Stomach (tissue), 9 donors: ENCODE data around the gene F10. TPM values are rescaled to one million over a fixed set of nuclear protein-coding genes. Genes with fewer than 3 reads are reported as not detected.
A peak's percentile ranks its signal among the peaks of the same experiment; 100 is the strongest.

Experiments
- DNase-seq, 2 donors: peaks; one replicate each; pipeline versions ENCODE4 v3.0.0 to v3.0.0-alpha.2; 2013 to 2019
- H3K27ac ChIP-seq, 5 donors: fragments of 200-600 bp in 4 of 5; sonication (generic) in 4 of 5; one replicate each; pipeline ENCODE4 v1.5.1; 2013 to 2019; ENCODE audit warnings: mild to moderate bottlenecking in 1 of 5, moderate library complexity in 1 of 5
- H3K27me3 ChIP-seq, 3 donors: fragments of 200-600 bp; sonication (generic); one replicate each; pipeline ENCODE4 v1.5.1; 2017 to 2019; ENCODE audit warnings: mixed run types in 1 of 3
- H3K36me3 ChIP-seq, 4 donors: fragments of 200-600 bp; sonication (generic); 1 replicate in 3 of 4; 2 replicates in 1 of 4; pipeline ENCODE4 v1.5.1; 2016 to 2019
- H3K4me1 ChIP-seq, 4 donors: fragments of 200-600 bp; sonication (generic); one replicate each; pipeline ENCODE4 v1.5.1; 2016 to 2019
- H3K4me3 ChIP-seq, 4 donors: fragments of 200-600 bp; sonication (generic) in 3 of 4; one replicate each; pipeline ENCODE4 v1.5.1; 2016 to 2019; ENCODE audit warnings: mild to moderate bottlenecking in 1 of 4
- H3K9me3 ChIP-seq, 4 donors: fragments of 200-600 bp; sonication (generic); one replicate each; pipeline ENCODE4 v1.5.1; 2016 to 2019
- CTCF ChIP-seq, 7 experiments: fragments of 450-650 bp in 4 of 7; fragments of 200-600 bp in 3 of 7; sonication (generic) in 3 of 7; IDR thresholded peaks; one replicate each; pipeline ENCODE4 v1.5.1; 2016 to 2019; ENCODE audit warnings: antibody characterized with exemption in 7 of 7, control low read depth in 2 of 7, mild to moderate bottlenecking in 1 of 7
- EP300 ChIP-seq: sonication (generic); formaldehyde crosslinking; IDR thresholded peaks from one replicate; pipeline ENCODE4 v1.6.1; 2017; ENCODE audit warnings: antibody characterized with exemption
- POLR2A ChIP-seq, 4 donors: fragments of 450-650 bp; IDR thresholded peaks; one replicate each; pipeline ENCODE4 v1.6.1; 2016; ENCODE audit warnings: antibody characterized with exemption in 4 of 4, control low read depth in 2 of 4, mild to moderate bottlenecking in 1 of 4, moderate library complexity in 1 of 4
- POLR2AphosphoS5 ChIP-seq, 3 donors: sonication (generic); formaldehyde crosslinking; IDR thresholded peaks; one replicate each; pipeline ENCODE4 v1.6.1; 2016; ENCODE audit warnings: antibody characterized with exemption in 3 of 3
- whole genome bisulfite sequencing, 5 donors: extraction: QIAGEN DNeasy Blood & Tissue Kit in 3 of 5; methylation state at CpG; one replicate each; pipeline versions ENCODE4 v1.1.5 to v1.1.7; 2013 to 2018; 5-methylcytosine and 5-hydroxymethylcytosine counted together
- intact Hi-C: fragments of 100-400 bp; cut with DNase I; formaldehyde crosslinking; loops from one replicate; pipeline ENCODE4 v1.15.1; 2023; ENCODE audit warnings: low total_unique reads
- polyA plus RNA-seq, 3 donors: library from polyadenylated mRNA; stranded (reverse); fragments of 200-250 nt; gene quantifications; one replicate each; pipeline ENCODE4 v1.2.3, GENCODE V29; 2013
- small RNA-seq, 4 donors: library from RNA; depleted of rRNA; stranded (forward); fragments of <200 nt; gene quantifications; one replicate each; pipeline ENCODE3, GENCODE V24; 2016
- total RNA-seq, 5 donors: library from RNA; depleted of rRNA; stranded (reverse); fragments of >200 nt; gene quantifications; one replicate each; pipeline versions ENCODE4 v1.1.0 to v1.2.3, GENCODE V29; 2014 to 2016
- donor health status: healthy with polysubstance abuse.
- donor health status: Bipolar disorder and iron deficiency.
- donor health status: healthy.

F10 gene
- total and polyA plus RNA-seq, 8 donors, result 0.45 to 14.9 (median 3.3) TPM; not detected in 2

GRCh38 chr13:113195360-113195759 lies 72.8 kb downstream of the F10 start:
- WGBS, 5 donors, result 32 to 53% (median 43%) methylated on average over 6 of the region's 6 CpGs
- TF ChIP-seq CTCF (IDR thresholded peaks at IDR 0.05) (no peak), POLR2A (IDR thresholded peaks at IDR 0.05) (no peak), POLR2AphosphoS5 (IDR thresholded peaks at IDR 0.05) (no peak), EP300 (no peak)
- H3K36me3 ChIP-seq, result peaks cover 51 to 100% (median 99%) of the 10 kb centered on the region in 4 donors

GRCh38 chr13:113196970-113197737 lies 74.6 kb downstream of the F10 start:
- H3K27ac ChIP-seq, result no peak overlapping the region
- no peak for TF ChIP-seq EP300
- TF ChIP-seq POLR2AphosphoS5 (IDR thresholded peaks at IDR 0.05), result no peak
- TF ChIP-seq CTCF (IDR thresholded peaks at IDR 0.05), result no peak
- TF ChIP-seq POLR2A (IDR thresholded peaks at IDR 0.05), result no peak
- no peak for DNase-seq
- H3K9me3 ChIP-seq, result no peaks in the 10 kb centered on the region
- H3K4me1 ChIP-seq, result peaks cover 0 to 30% (median 7%) of the 10 kb centered on the region in 4 donors
- 87 to 90% (median 90%) methylated on average over 9 of the region's 9 CpGs for WGBS, 5 donors
- peaks cover 45 to 85% (median 82%) of the 10 kb centered on the region in 4 donors for H3K36me3 ChIP-seq
- H3K27me3 ChIP-seq, result no peaks in the 10 kb centered on the region
- no peak overlapping the region for H3K4me3 ChIP-seq
- intact Hi-C loops, result no loop called here

More at GRCh38 chr13:113195360-113195759, 72.8 kb downstream of the F10 start:
- H3K4me3 ChIP-seq, result no peak overlapping the region
- peaks cover 0 to 21% (median 4%) of the 10 kb centered on the region in 4 donors for H3K4me1 ChIP-seq
- H3K27ac ChIP-seq, result peak overlapping the region in 2 of 5 donors; percentile 18 to 25
- intact Hi-C loops, result no loop called here
- DNase-seq, result no peak
- no peaks in the 10 kb centered on the region for H3K9me3 ChIP-seq
- no peaks in the 10 kb centered on the region for H3K27me3 ChIP-seq

Small RNA genes lying within 50 kb of the gene (small RNA-seq; reads per million reads assigned to genes)
- gene AL137002.1, result 0 reads per million in 4 donors

Other genes with a start within 250 kb of the F10 start
- gene MCF2L, start 153.6 kb upstream of the F10 start, total RNA-seq, result 100 to 1,000 TPM in 1 of 5 donors, 10 to 100 TPM in 4; 39.1 to 363 (median 58.6) TPM
- gene MCF2L, start 153.6 kb upstream of the F10 start, polyA plus RNA-seq, result 10 to 100 TPM; 10.8 to 20.0 (median 13.3) TPM
- not detected for gene F7, start 17.0 kb upstream of the F10 start, total RNA-seq
- gene F7, start 17.0 kb upstream of the F10 start, polyA plus RNA-seq, result under 1 TPM in 1 of 3 donors, not detected in 2; 0.10 TPM
- gene PROZ, start 35.8 kb downstream of the F10 start, total RNA-seq, result 1 to 10 TPM in 1 of 5 donors, not detected in 4; 1.9 TPM
- under 1 TPM in 1 of 3 donors, not detected in 2; 0.08 TPM for gene PROZ, start 35.8 kb downstream of the F10 start, polyA plus RNA-seq
- gene PCID2, start 85.9 kb downstream of the F10 start, total RNA-seq, result 10 to 100 TPM; 35.7 to 81.7 (median 44.3) TPM
- 10 to 100 TPM; 25.9 to 38.3 (median 32.3) TPM for gene PCID2, start 85.9 kb downstream of the F10 start, polyA plus RNA-seq
- gene CUL4A, start 86.8 kb downstream of the F10 start, total RNA-seq, result 100 to 1,000 TPM; 107 to 153 (median 148) TPM
- 10 to 100 TPM; 24.4 to 31.0 (median 25.6) TPM for gene CUL4A, start 86.8 kb downstream of the F10 start, polyA plus RNA-seq
- 100 to 1,000 TPM in 2 of 5 donors, 10 to 100 TPM in 3; 44.0 to 121 (median 70.3) TPM for gene LAMP1, start 174.4 kb downstream of the F10 start, total RNA-seq
- gene LAMP1, start 174.4 kb downstream of the F10 start, polyA plus RNA-seq, result 10 to 100 TPM; 20.9 to 52.2 (median 47.9) TPM
- gene GRTP1, start 241.3 kb downstream of the F10 start, total RNA-seq, result 10 to 100 TPM in 2 of 5 donors, 1 to 10 TPM in 3; 1.2 to 15.1 (median 5.4) TPM
- 10 to 100 TPM; 12.4 to 16.3 (median 15.1) TPM for gene GRTP1, start 241.3 kb downstream of the F10 start, polyA plus RNA-seq